Measurements from ENCODE around the gene ATP5PO.

Gene ATP5PO, protein sequence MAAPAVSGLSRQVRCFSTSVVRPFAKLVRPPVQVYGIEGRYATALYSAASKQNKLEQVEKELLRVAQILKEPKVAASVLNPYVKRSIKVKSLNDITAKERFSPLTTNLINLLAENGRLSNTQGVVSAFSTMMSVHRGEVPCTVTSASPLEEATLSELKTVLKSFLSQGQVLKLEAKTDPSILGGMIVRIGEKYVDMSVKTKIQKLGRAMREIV

DNA sequence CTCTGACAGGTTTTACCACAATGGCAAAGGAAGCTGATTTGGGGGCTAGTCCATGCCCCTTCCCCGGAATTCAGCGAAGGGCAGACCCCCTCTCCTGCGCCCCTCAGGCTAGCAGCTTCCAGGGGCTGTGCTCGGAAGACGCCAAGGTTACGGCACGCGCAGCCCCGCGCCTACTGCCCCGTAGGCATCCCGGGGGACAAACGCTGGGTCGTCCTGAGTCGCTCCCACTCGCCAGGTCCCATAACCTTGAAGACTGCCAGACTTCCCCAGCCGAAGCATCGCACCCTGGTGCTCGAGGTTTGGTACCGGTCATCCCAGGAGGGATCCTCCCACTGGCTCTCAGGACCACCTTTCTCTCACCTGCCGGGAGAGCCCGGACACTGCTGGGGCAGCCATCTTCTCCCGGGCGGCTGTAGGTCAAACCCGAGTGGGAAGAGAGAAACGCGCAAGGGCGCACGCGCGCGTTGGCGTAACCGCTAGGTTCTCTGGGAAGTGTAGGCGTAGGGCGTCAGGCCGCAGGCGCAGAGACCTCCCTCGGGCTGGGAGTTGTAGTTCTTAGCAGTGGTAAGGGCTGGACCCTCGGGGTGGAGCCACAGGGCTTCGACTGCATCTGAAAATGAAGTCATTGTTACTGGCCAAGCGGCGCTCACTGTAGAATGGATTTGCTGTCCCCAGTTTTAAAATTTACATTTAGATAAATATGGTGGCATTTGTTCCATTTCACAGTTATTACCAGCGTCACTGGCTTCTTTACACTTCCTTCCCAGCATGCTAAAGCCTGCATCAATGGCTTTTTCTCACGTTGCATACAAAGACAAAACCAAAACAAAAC, at the start of gene ATP5PO:
Gene ATP5PO, minus strand, starts transcription at position 437 of the 832 bp plus-strand sequence. Its CDS starts 41 bp downstream, at position 396.
- peak; percentile 92 for DNase-seq (ENCODE audit: low read depth)

DNA sequence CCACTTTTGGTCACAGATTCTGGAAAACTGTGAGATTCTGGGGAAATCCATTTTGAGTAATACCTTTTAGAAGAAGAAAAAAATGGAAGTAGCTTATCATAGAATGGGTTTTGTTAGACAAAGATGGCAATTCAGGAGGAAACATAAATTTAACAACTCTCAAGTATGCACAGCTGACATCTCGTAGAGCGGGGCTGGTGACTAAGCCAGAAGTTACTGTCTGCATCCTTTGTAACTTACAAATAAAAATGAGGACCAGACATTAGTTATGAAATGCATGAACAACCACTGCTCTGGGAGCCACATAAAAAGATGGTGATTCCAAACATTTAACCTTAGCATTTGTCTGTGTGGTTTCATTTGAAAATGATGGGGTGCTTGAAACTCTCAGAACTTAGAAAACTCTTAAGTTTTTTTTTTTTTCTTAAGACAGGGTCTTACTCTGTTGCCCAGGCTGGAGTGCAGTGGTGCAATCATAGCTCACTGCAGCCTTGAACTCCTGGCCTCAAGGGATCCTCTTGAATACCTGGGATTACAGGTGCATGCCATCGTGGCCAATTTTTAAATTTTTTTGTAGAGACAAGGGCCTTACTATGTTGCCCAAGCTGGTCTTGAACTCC, 49.2 kb upstream of the ATP5PO start:
- no peak for DNase-seq (ENCODE audit: low read depth)

DNA sequence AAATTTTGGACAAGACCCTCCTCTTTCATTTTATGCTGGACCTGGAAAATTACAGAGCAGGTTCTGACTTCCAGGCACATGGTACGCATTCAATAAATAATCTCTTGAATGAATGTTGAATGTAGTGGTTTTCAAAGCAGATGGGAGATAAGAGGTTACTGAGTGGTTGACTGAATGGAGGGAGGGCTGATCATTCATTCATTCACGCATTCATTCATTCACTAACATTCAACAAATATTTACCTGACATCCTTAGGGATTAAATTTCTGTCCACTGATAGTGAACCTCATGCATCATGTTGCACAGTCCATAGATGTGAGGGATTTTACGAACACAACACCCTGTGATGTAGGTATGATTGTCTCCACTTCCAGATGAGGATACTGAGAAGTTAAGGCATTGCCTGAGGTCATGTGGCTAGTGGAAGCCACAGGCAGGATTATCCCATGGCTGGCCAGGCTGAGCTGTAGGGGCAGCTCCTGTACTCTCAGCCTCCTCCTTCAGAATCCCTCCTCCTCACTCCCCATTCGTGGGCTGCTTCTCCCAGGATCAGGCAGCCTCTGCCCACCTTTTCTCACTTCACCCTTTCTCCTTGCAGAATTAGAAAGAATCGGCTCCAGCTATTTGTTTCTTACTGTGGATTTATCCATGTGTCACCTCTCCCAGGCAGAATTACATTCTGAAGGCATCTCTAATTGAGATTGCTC, 48.4 kb upstream of the ATP5PO start:
- DNase-seq (ENCODE audit: low read depth): no peak

DNA sequence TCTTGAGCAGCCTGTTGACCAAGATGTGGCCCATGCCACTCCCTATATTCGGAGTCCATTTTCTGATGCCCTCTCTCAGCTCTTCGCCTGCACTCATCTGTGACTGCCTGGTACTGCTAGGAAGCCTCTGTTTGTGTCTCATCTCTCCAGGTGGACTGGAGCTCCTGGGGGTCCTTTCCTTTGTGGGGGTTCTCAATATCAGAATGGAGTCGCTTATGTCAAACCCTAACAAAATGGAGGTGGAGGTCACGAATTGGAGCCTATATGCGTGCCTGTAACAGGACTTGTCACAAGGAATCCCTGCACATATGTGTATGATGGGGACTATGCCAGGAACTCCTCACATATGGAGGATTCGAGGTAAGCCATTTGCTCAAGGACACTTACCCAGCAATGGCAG, 46.7 kb upstream of the ATP5PO start:
- no peak for DNase-seq (ENCODE audit: low read depth)

DNA sequence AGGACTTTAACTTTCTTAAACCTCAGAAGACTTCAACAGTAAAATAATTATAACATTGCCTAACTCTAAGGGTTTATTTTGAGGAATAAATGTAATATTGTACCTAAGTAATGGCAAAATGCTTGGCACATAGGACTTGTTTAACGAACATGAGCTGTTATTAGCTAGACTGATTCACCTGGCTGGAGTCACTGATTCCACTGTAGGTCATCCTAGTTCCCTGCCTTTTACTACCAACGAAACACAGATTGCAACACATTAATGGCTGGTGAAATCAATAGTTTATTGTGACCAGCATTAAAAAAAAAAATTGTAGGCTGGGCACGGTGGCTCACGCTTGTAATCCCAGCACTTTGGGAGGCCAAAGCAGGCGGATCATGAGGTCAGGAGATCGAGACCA, 45.5 kb upstream of the ATP5PO start:
- DNase-seq (ENCODE audit: low read depth): no peak

DNA sequence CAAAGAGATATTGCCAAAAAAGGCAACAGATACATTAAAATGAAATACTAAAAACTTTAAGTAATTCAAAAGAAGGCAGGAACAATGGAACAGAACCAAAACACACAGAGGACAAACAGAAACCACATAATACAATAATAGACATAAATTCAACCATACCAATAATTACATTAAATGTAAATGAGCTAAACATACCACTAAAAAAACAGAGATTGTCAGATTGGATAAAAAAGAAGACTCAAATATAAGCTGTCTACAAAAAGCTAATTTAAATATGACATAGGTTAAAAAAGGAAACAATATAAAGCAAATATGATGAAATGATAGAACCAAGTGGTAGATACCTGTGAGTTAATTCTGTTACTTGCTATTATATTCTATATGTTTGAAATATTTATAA, 44.1 kb upstream of the ATP5PO start:
- no peak for DNase-seq (ENCODE audit: low read depth)

DNA sequence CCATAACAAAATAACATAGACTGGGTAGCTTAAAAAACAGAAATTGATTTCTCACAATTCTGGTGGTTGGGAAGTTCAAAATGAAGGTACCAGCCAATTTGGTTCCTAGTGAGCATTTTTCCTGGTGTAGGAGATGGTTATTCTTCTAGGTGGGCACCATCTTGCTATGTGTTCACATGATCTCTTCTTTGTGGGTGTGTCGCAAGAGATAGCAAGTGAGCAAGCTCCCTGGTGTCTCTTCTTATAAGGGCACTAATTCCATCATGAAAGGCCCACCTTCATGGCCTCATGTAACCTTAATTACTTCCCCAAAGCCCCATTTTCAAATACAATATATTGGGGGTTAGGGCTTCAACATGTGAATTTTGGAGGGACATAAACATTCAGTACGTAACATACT, 38.8 kb upstream of the ATP5PO start:
- no peak for DNase-seq (ENCODE audit: low read depth)

DNA sequence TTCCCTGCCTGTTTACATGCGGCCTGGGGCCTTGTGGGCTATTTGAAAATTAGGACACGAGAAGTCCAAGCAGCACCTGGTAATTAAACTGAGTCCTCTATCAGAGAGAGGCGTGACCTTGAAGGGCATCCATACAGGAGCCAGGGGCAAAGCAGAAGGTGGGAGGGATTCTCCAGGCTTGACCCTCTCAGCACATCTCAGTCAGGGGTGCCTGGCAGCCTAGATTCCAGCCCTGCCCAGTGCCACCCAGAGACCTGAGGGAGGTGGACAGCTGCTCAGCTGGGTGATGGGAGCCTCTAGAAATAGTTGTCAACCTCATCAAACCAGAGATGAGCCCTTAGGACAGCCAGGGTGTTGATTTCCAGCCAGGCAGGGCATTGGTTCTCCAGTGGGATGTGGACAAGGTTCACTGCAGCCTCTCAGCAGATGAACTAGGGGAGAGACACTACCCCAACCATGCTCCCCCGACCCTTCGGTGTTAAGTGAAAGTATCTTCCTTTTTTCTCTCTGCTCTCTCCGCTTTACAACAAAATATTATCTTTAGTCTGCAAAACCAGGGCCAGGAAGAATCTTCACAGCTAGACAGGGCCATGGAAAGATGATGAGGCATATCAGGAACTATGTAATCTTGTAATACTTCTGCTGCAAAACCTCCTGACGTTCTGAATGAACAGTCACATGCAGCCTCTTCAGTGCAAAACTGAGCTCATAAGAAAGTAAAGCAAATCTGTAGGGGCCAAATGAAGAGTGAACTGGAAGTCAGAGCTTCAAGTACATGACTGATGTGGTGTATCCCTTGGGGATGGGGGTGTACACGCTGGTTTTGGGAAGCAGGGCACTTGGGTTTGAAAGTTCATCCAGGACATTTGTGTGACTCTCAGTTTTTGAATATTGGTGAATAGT, 35.9 kb upstream of the ATP5PO start:
- DNase-seq (ENCODE audit: low read depth): no peak

DNA sequence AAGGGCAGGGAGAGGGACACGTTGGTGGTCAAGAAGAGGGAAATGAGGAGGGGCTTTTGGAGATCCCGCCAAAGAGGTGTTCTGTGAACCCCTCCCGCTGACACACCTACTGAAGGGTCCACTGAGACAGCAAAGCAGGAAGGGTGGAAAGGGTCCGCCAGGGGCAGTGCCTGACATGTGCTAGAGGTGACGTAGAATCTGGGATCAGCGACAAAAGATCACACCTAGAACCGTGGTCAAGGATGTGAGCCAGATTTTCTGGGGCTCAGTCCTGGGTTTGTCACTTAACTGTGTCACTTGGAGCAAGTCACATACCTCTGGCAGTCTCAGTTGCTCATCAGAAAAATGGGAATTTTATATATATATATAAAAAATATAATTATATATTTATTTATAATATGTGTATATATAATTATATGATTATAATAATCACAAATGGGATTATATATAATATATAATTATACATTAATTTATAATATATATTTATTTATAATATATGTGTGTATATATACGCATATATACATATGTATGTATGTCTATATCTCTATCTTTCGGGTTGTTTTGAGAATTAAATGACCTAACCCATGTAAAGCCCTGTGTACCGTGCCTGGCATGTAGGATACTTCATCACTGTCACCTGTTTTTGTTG, 35.0 kb upstream of the ATP5PO start:
- DNase-seq (ENCODE audit: low read depth): no peak

DNA sequence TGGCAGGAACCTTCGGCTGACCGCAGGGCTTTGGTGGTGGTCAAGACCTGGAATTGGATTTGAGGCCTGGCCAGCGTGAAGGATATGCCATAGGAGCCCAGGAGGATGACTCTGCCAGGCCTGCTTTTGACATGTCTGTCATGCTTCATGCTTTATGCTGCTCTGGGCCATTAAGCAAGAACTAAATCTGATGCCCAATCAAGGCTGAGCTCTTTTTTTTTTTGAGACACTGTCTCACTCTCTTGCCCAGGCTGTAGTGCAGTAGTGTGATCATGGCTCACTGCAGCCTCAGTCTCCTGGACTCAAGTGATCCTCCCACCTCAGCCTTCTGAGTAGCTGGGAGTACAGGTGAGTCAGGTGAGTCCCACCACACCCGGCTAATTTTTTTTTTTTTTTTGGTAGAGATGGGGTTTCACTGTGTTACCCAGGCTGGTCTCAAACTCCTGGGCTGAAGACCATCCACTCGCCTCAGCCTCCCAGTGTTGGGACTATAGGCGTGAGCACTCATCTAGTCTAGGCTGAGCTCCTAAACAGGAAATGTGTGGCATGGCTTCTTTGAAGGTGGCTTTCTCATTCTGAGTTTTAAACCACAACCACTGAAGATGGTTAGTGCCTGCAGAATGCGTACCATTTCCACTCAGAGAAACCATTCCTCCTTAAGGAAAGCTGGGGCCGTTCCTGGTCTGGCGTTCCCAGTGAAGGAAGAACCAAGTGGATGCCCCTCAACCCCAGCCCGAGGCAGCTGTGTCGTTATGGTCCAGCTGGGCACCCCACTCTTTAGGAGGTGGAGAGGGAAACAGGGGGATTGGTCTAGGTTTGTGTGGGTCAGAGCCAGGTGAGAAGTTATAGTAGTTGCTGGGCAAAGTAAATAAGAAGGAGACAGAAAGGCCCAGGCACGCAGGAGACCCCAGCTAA, 34.2 kb upstream of the ATP5PO start:
- DNase-seq (ENCODE audit: low read depth): no peak

DNA sequence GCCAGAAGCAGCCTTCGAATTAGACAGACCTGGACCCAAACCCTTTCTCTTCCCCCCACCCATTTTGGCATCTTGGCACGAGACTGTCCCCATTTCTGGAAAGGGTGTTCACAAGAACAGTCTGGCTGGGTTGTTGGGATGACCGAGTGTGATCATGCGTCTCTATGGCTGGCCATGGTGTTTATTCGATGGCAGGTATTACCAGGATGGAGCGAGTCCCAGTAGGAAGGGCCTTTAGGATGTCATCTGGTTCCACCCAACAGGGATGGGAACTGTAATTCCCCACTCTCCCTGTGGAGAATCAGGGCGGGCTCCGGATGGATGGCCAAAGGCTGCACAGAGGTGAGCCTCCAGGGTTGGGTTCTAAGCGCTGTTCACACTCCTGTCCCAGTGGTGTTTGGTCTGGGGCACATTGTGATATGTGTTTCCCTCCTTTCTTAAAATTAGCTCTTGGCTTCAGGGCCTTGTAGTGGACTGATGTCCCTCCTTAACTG, 33.4 kb upstream of the ATP5PO start:
- no peak for DNase-seq (ENCODE audit: low read depth)

DNA sequence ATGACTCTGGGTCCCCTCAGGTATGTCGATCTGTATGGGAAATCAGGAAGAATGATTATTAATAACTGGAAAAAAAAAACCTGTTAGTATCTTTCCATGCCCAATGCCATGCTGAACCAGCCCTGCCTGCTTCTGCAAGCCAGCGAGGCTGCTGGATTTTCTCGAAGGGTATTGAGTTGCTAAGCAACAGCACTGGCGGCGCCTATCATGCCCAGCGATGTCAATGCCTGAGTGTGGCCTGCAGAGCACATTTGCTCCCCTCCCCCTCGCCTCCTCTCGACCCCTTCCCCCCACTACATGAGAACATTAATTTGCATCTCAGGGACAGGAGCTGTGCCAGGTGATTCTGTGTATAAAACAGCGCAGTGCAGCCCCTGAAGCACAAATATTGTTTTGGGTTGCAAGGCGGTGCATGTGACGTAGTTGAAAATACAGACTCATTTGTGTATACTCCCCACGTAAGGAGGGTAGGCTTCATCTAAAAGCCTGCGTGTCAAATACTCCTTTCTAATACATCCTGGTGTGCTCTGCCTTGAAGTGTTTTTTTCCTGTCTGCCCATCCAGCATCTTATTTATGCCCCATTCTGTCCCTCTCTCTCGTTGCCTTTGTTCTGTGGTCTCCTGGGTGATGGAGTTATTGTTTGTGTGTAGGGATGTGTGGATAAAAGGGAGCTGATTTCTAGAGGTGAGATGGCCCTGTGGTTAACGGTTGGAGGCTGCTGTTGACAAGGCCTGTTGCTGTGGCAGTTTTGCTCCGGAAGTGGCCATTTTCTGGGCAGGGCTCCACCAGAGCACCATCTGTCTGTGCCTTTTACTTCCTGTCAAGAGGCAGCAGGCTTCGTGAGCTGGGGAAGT, 32.7 kb upstream of the ATP5PO start:
- DNase-seq (ENCODE audit: low read depth): peak; percentile 55

DNA sequence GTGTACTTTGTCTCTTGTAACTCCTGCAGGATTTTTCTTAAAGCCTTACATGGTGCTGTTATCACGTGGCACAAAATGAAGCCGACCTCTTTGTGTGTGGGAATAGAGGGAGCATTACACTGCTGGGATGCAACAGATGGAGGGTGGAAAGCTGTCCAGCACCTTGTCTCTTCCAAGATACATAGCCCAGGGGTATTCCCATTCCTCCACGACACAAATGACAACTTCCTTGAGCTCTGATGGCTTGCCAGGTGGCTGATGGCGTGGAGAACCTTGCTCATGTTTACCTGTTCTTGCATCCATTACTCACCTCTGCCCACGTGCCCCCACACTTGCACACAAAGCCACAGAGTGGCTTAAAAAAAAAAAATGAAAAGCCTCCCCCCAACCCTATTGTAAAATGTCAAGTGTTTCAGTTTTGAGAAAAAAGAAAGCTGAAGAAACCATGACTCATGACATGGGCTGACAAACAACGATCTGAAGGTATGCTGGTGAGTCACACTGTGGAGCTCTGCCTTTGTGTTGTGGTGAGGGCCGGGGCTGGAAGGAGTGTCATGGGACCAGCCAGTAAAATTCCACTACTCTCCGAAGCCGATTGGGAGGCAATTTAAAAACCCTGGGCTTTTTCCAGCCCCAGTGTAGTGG, 32.0 kb upstream of the ATP5PO start:
- DNase-seq (ENCODE audit: low read depth): peak; percentile 61

DNA sequence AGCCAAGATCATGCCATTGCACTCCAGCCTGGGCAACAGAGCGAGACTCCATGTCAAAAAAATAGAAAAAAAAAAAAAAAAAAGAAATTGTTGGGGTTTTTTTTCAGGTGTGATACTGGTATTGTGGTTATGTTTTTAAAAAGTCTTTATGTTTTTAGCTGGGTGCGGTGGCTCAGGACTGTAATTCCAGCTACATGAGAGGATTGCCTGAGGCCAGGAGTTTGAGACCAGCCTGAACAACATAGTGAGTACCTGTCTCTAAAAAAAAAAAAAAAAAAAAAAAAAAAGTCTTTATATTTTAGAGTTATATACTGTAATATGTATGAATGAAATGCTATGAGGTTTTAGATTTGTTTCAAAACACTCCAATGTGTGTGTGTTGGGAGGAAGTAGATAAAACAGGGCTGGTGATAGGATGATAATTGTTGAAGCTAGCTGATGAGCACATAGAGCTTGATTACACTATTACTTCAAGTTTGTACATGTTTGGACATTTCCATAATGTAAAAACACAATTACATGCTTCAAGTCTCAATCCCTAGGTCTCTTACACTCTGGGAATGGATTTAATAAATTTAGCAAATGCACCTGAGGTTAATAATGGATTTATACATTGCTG, 30.2 kb upstream of the ATP5PO start:
- DNase-seq (ENCODE audit: low read depth): no peak

DNA sequence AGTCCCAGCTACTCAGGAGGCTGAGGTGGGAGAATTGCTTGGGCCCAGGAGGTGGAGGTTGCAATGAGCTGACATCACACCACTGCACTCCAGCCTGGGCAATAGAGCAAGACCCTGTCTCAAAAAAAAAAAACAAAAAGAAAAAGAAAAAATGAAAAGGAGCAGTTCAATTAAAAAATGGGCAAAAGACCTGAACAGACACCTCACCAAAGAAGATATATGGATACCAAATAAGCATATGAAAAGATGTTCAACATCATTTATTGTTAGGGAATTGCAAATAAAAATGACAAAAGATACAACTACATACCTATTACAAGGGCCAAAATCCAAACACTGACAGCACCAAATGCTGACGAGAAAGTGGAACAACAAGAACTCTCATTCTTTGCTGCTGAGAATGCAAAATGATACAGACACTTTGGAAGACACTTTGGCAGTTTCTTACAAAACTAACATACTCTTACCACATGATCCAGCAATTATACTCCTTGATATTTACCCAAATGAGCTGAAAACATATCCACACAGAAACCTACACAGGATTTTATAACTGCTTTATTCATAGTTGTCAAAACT, 28.7 kb upstream of the ATP5PO start:
- DNase-seq (ENCODE audit: low read depth): no peak

DNA sequence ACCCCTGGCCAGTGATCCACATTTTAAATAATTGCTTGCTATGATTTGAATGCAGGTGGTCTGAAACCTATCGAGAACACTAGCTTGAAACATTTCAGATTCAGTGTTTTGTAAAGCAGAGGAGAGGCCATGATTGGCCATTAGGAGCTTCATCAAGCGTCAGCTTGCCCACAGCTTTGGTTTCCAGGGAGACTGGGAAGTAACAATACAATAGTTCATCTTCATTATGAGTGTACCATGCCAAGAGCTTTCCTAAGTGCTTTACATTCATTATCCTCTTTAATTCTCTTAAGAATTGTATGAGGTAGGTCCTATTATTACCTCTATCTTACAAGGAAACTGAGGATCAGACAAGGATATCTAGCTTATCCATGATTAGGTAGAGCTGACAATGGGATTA, 27.7 kb upstream of the ATP5PO start:
- no peak for DNase-seq (ENCODE audit: low read depth)

DNA sequence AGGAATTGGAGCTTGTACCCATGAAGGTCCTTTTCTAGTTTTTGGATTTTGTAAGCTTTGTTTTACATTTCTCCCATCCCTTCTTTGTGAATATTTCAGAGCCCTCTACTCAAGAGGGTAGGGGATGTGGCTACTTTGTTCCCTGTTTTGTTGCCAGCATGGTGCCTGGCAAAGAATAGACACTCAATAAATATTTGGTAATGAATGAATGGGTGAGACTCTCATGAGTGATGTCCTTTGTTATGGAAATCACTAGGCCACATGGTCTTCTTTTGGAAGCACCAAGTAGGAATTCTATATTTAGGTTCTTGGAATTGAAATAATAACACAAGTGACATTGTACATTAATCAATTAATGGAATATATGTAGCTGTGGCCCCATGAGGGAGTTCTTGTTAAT, 26.8 kb upstream of the ATP5PO start:
- DNase-seq (ENCODE audit: low read depth): no peak

DNA sequence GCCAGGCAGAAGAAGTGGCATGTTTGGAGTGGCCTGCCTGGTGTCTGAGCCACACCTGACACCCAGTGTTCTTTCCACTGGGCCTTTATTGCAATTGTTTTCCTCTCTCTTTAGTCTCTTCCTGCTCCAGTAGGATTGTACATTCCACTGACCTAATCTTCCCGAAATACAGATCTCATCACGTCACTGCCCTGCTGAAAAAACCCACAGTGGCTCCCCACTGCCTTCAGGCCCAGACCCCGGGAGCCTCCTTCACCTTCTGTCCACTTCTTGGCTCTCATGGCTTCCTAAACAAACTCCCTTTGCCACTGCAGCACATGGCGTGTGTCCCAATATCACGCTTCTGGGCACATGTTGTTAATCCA, 25.3 kb upstream of the ATP5PO start:
- DNase-seq (ENCODE audit: low read depth): no peak

Data from stimulated activated CD8-positive, alpha-beta memory T cell treated with anti-CD3 and anti-CD28 coated beads, Interleukin-7, amount 100 ng/mL, for 24 hours (primary cell).